Neural progenitor cell (in vitro differentiated cells): ENCODE data around the gene C2CD3.

Experiments
- CTCF ChIP-seq: fragments of 200-600 bp; sonication (generic); IDR thresholded peaks from 2 replicates; pipeline ENCODE4 v1.5.1; 2017; ENCODE audit warnings: antibody characterized with exemption, mild to moderate bottlenecking
- EZH2 ChIP-seq: fragments of 200-600 bp; sonication (generic); IDR thresholded peaks from 2 replicates; pipeline ENCODE4 v1.6.1; 2017; ENCODE audit warnings: antibody characterized with exemption, mild to moderate bottlenecking, moderate library complexity
- EZH2phosphoT487 ChIP-seq: fragments of 200-600 bp; sonication (generic); IDR thresholded peaks from 2 replicates; pipeline ENCODE4 v1.6.1; 2017; ENCODE audit warnings: antibody characterized with exemption

DNA sequence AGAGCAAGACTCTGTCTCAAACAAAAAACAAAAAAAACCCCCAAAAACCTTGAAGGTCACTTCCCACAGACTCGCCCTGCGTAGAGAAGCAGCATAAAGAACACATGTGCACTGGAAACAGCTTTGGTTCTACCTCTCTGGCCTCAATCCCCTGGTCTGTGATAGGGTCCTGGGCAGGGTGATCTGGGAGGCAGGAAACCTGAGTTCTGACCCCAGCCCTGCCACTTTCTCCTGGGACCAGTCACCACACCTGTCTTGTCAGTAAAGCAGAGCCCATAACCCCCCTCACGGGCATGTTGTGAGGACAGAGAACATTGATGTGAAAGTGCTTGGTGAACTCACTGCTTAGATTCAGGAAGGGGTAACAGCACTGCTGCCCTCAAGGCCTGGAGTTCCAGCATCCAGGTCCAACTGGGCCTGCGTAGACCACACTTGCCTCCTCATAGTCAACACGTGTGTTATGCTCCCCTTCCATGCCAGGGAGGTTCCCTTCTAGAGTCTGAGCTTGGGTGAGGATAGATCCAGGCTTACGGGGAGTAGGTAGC, 199.6 kb downstream of the C2CD3 start:
- TF ChIP-seq EZH2 (no peak), EZH2phosphoT487 (no peak), CTCF (no peak)
